IMR-90 (cell line): ENCODE data around the gene ANO10. TPM values are rescaled to one million over a fixed set of nuclear protein-coding genes. Genes with fewer than 3 reads are reported as not detected.
A peak's percentile ranks its signal among the peaks of the same experiment; 100 is the strongest.

Experiments used
- ATAC-seq: fragments of 200-7000 bp; cut with Tn5 transposase; 2 replicates; pipeline ENCODE4 v1.9.1; 2020; ENCODE audit warnings: low read depth, mild to moderate bottlenecking, moderate library complexity
- BruUV-seq: library from RNA; stranded (reverse); fragments of 400-500 nt; replicated peaks from 2 replicates; lab custom pipeline; 2021; lab: Mats Ljungman, UMichigan
- CTCF ChIA-PET: fragments of 300-600 bp; formaldehyde crosslinking; extraction: SDS; loops from one replicate; lab custom pipeline; 2021; ENCODE audit warnings: antibody characterized with exemption; lab: Yijun Ruan, JAX
- POLR2A ChIA-PET: fragments of 300-600 bp; sonication (Branson Sonifier 250); formaldehyde crosslinking; loops from one replicate; lab custom pipeline; 2022; ENCODE audit warnings: antibody characterized with exemption; ENCODE audit not compliant: unreplicated experiment; lab: Charles Lee
- DNase-seq: peaks from one replicate; pipeline ENCODE4 v3.0.0; 2013
- H2AFZ ChIP-seq: replicated peaks from 2 replicates; pipeline ENCODE3; 2013; ENCODE audit warnings: low read length, mild to moderate bottlenecking; ENCODE audit not compliant: poor library complexity
- H2AK5ac ChIP-seq: 2 replicates; pipeline ENCODE4 v1.6.1; 2013; ENCODE audit warnings: low read depth, low read length, inconsistent platforms
- H2AK9ac ChIP-seq: replicated peaks from 2 replicates; pipeline ENCODE3; 2013; ENCODE audit warnings: mild to moderate bottlenecking, low read depth, low read length, moderate library complexity; ENCODE audit not compliant: poor library complexity
- H2BK120ac ChIP-seq: 2 replicates; pipeline ENCODE4 v1.6.1; 2013; ENCODE audit warnings: low read depth, low read length, inconsistent platforms
- H2BK15ac ChIP-seq: 3 replicates; pipeline ENCODE4 v1.6.1; 2013; ENCODE audit warnings: low read depth, low read length, inconsistent platforms
- H2BK20ac ChIP-seq: 2 replicates; pipeline ENCODE4 v1.6.1; 2013; ENCODE audit warnings: low read depth, mild to moderate bottlenecking, inconsistent platforms, low read length, moderate library complexity
- H2BK5ac ChIP-seq: 2 replicates; pipeline ENCODE4 v1.6.1; 2013; ENCODE audit warnings: mild to moderate bottlenecking, low read depth, low read length, inconsistent platforms; ENCODE audit not compliant: poor library complexity, severe bottlenecking
- H3K14ac ChIP-seq: replicated peaks from 2 replicates; pipeline ENCODE4 v1.6.1; 2013; ENCODE audit warnings: low read depth, low read length, inconsistent platforms
- H3K18ac ChIP-seq: 2 replicates; pipeline ENCODE4 v1.6.1; 2013; ENCODE audit warnings: low read depth, low read length, control low read depth
- H3K23ac ChIP-seq: 2 replicates; pipeline ENCODE4 v1.6.1; 2013; ENCODE audit warnings: low read depth, low read length, inconsistent platforms
- H3K27ac ChIP-seq: 2 replicates; pipeline ENCODE4 v1.5.1; 2013; ENCODE audit warnings: mild to moderate bottlenecking, control low read depth, low read length; ENCODE audit not compliant: insufficient read depth
- H3K27me3 ChIP-seq: 2 replicates; pipeline ENCODE4 v1.6.1; 2013; ENCODE audit warnings: low read length; ENCODE audit not compliant: control insufficient read depth, insufficient read depth
- H3K36me3 ChIP-seq: 2 replicates; pipeline ENCODE4 v1.6.1; 2013; ENCODE audit warnings: low read length, mixed read lengths; ENCODE audit not compliant: control insufficient read depth, insufficient read depth
- H3K4ac ChIP-seq: 2 replicates; pipeline ENCODE4 v1.6.1; 2013; ENCODE audit warnings: low read depth, low read length, inconsistent platforms
- H3K4me1 ChIP-seq: 2 replicates; pipeline ENCODE4 v1.6.1; 2013; ENCODE audit warnings: low read length, mixed read lengths; ENCODE audit not compliant: control insufficient read depth, insufficient read depth
- H3K4me2 ChIP-seq: 2 replicates; pipeline ENCODE4 v1.6.1; 2013; ENCODE audit warnings: low read depth, mild to moderate bottlenecking, control low read depth, low read length, moderate library complexity
- H3K4me3 ChIP-seq: 2 replicates; pipeline ENCODE4 v1.5.1; 2013; ENCODE audit warnings: low read depth, mild to moderate bottlenecking, control low read depth, low read length, moderate library complexity; ENCODE audit not compliant: insufficient read depth
- H3K56ac ChIP-seq: 2 replicates; pipeline ENCODE4 v1.6.1; 2013; ENCODE audit warnings: low read length, inconsistent platforms; ENCODE audit not compliant: insufficient read depth; ENCODE audit errors: extremely low read depth
- H3K79me1 ChIP-seq, 2 experiments: 2 replicates each; pipeline ENCODE4 v1.6.1; 2013; ENCODE audit warnings: low read length in 2 of 2, inconsistent platforms in 1 of 2, low read depth in 1 of 2
- H3K9ac ChIP-seq: 2 replicates; pipeline ENCODE4 v1.6.1; 2013; ENCODE audit warnings: low read depth, low read length, control low read depth
- H3K9me1 ChIP-seq: 2 replicates; pipeline ENCODE4 v1.6.1; 2013; ENCODE audit warnings: low read length, inconsistent platforms; ENCODE audit not compliant: insufficient read depth
- H3K9me3 ChIP-seq: 2 replicates; pipeline ENCODE4 v1.6.1; 2013; ENCODE audit warnings: low read length; ENCODE audit not compliant: control insufficient read depth, insufficient read depth
- H4K20me1 ChIP-seq: 2 replicates; pipeline ENCODE4 v1.6.1; 2013; ENCODE audit warnings: low read length, inconsistent platforms; ENCODE audit not compliant: insufficient read depth
- H4K5ac ChIP-seq: 2 replicates; pipeline ENCODE4 v1.6.1; 2013; ENCODE audit warnings: mild to moderate bottlenecking, low read depth, low read length, control low read depth
- H4K8ac ChIP-seq, 2 experiments: 2 replicates each; pipeline ENCODE4 v1.6.1; 2013; ENCODE audit warnings: low read depth in 2 of 2, low read length in 2 of 2, control low read depth in 1 of 2, inconsistent platforms in 1 of 2
- H4K91ac ChIP-seq: 2 replicates; pipeline ENCODE4 v1.6.1; 2013; ENCODE audit warnings: low read depth, low read length, inconsistent platforms; ENCODE audit not compliant: insufficient read depth
- BHLHE40 ChIP-seq: fragments of 150-350 bp; IDR thresholded peaks from 2 replicates; pipeline ENCODE4 v1.6.1; 2016; ENCODE audit warnings: mild to moderate bottlenecking, low read depth, low read length
- CEBPB ChIP-seq: IDR thresholded peaks from 2 replicates; pipeline ENCODE4 v1.6.1; 2012; ENCODE audit warnings: low read depth, low read length, improper control_type of control experiment
- CHD1 ChIP-seq: IDR thresholded peaks from 2 replicates; pipeline ENCODE4 v1.6.1; 2012; ENCODE audit warnings: low read depth, low read length, improper control_type of control experiment
- CTCF ChIP-seq: conservative IDR thresholded peaks from 2 replicates; pipeline ENCODE4 v1.5.1; 2012; ENCODE audit warnings: mild to moderate bottlenecking, low read depth, low read length, improper control_type of control experiment
- ELK1 ChIP-seq: fragments of 150-350 bp; IDR thresholded peaks from 2 replicates; pipeline ENCODE4 v1.6.1; 2016; ENCODE audit warnings: low read depth, mild to moderate bottlenecking, low read length, moderate library complexity, borderline replicate concordance
- MXI1 ChIP-seq: IDR thresholded peaks from 2 replicates; pipeline ENCODE4 v1.6.1; 2012; ENCODE audit warnings: low read depth, mild to moderate bottlenecking, low read length, moderate library complexity, borderline replicate concordance
- NFE2L2 ChIP-seq: fragments of 150-350 bp; IDR thresholded peaks from 2 replicates; pipeline ENCODE4 v1.6.1; 2016; ENCODE audit warnings: low read depth, mild to moderate bottlenecking, low read length
- POLR2A ChIP-seq: IDR thresholded peaks from 2 replicates; pipeline ENCODE4 v1.6.1; 2012; ENCODE audit warnings: mild to moderate bottlenecking, low read depth, low read length
- RAD21 ChIP-seq: IDR thresholded peaks from 2 replicates; pipeline ENCODE4 v1.6.1; 2012; ENCODE audit warnings: low read length, improper control_type of control experiment
- RCOR1 ChIP-seq: IDR thresholded peaks from 2 replicates; pipeline ENCODE4 v1.6.1; 2012; ENCODE audit warnings: mild to moderate bottlenecking, low read length, improper control_type of control experiment; ENCODE audit not compliant: insufficient replicate concordance
- RFX5 ChIP-seq: IDR thresholded peaks from 2 replicates; pipeline ENCODE4 v1.8.0; 2012; ENCODE audit warnings: low read depth, mild to moderate bottlenecking, low read length, moderate library complexity
- SMC3 ChIP-seq: fragments of 150-350 bp; IDR thresholded peaks from 2 replicates; pipeline ENCODE4 v1.6.1; 2016; ENCODE audit warnings: low read depth, mild to moderate bottlenecking, antibody characterized with exemption, low read length, moderate library complexity
- USF2 ChIP-seq: fragments of 150-350 bp; IDR thresholded peaks from 2 replicates; pipeline ENCODE4 v1.6.1; 2017; ENCODE audit warnings: mild to moderate bottlenecking, antibody characterized with exemption, low read length, low read depth
- WGBS, 2 experiments: methylation state at CpG; one replicate each; pipeline versions ENCODE4 v1.1.5 to v1.1.7; 2013; ENCODE audit warnings: missing lambda C conversion rate in 2 of 2; ENCODE audit not compliant: insufficient read length in 1 of 2; ENCODE audit errors: extremely low coverage in 2 of 2; 5-methylcytosine and 5-hydroxymethylcytosine counted together
- dilution Hi-C: fragments of 300-500 bp; cut with HindIII; formaldehyde crosslinking; loops from one replicate; pipeline ENCODE4 v1.14.3; 2018; ENCODE audit warnings: low sequenced_read_pairs; ENCODE audit not compliant: unreplicated experiment
- in situ Hi-C: fragments of 300-500 bp; cut with MboI; formaldehyde crosslinking; loops from 3 replicates; pipeline ENCODE4 v1.14.3; 2019; ENCODE audit warnings: low sequenced_read_pairs, inconsistent platforms, mixed read lengths
- intact Hi-C: fragments of 100-400 bp; cut with micrococcal nuclease; formaldehyde crosslinking; loops from 2 replicates; pipeline ENCODE4 v1.10.0; 2022
- polyA plus RNA-seq, 3 experiments: library from polyadenylated mRNA; depleted of rRNA; stranded (reverse); fragments of >200 nt; gene quantifications; 2 replicates each; pipeline ENCODE4 v1.2.3, GENCODE V29; 2012; ENCODE audit warnings: low replicate concordance in 1 of 3
- total RNA-seq: library from RNA; depleted of rRNA; stranded (reverse); fragments of >200 nt; gene quantifications from 2 replicates; pipeline ENCODE4 v1.2.3, GENCODE V29; 2012

The ANO10 gene
- total and polyA plus RNA-seq, 2 of the 4 experiments (the other 2 are of a cell fraction): 28.5 to 41.6 TPM

- Histone ChIP-seq H3K9me1 (peaks cover 3% of the 10 kb centered on the region; the same call in 1 of the 2 replicates), H3K4ac (no peak overlapping the region), H2AK5ac (no peak overlapping the region), H3K56ac (no peak overlapping the region), H3K27me3 (no peaks in the 10 kb centered on the region), H3K36me3 (no peaks in the 10 kb centered on the region; the same call in 1 of the 2 replicates), H2BK120ac (no peak overlapping the region), H4K91ac (no peak overlapping the region), H4K20me1 (no peaks in the 10 kb centered on the region), H3K79me1 (peaks cover 3 to 12% of the 10 kb centered on the region in 2 experiments; a peak in 3 of 4 replicates), H2BK20ac (no peak overlapping the region), H2BK5ac (peak overlapping the region; percentile 88), H3K14ac (0 out of 2 replicates have a peak overlapping the region, but pooled peaks have one; percentile 21), H3K27ac (no peak overlapping the region), H3K23ac (no peak overlapping the region), H3K4me3 (no peak overlapping the region), H3K18ac (peak overlapping the region; percentile 35; the same call in 1 of the 2 replicates), H3K9me3 (no peaks in the 10 kb centered on the region), H3K9ac (no peak overlapping the region), H2AK9ac (no peak overlapping the region), H2BK15ac (no peak overlapping the region), H4K8ac (no peak overlapping the region), H4K5ac (no peak overlapping the region), H3K4me1 (peaks cover 10% of the 10 kb centered on the region), H3K4me2 (no peak overlapping the region; the same call in 1 of the 2 replicates), H2AFZ (no peak overlapping the region)
- in situ Hi-C loops (no loop called here), intact Hi-C loops (no loop called here), dilution Hi-C loops (no loop called here)
- ChIA-PET CTCF (interaction anchor here (1.5 kb wide), 1 partner anchor 25 kb away, joined by 3 read pairs; no protein-coding TSS in a partner anchor), POLR2A (no interaction called here)
- peak; percentile 38 for DNase-seq
- BruUV-seq: no TSS peak
- peak; percentile 46; the same call in 1 of the 2 replicates for ATAC-seq
- WGBS, 2 experiments: no CpG with 5 or more reads among the region's 2 CpGs
- no peak for TF ChIP-seq CEBPB
- TF ChIP-seq RCOR1: no peak
- TF ChIP-seq SMC3: 0 out of 2 replicates have a peak, but pooled peaks have one; percentile 31
- TF ChIP-seq BHLHE40: no peak
- no peak for TF ChIP-seq USF2
- no peak for TF ChIP-seq MXI1
- no peak for TF ChIP-seq ELK1
- no peak for TF ChIP-seq CHD1
- peak; percentile 43 for TF ChIP-seq CTCF
- TF ChIP-seq RAD21: peak; percentile 27; the same call in 1 of the 2 replicates
- TF ChIP-seq POLR2A: no peak
- TF ChIP-seq RFX5: no peak
- TF ChIP-seq NFE2L2: no peak
Observed at GRCh38 chr3:43378066-43378935, 243.5 kb downstream of the ANO10 start.
